Central memory CD8-positive, alpha-beta T cell (primary cell): ENCODE results near the gene FGR.

ENCODE experiments used
- ATAC-seq: fragments of 150-1000 bp; cut with Tn5 transposase; replicated peaks from 2 replicates; pipeline ENCODE4 v1.10.0; 2022; ENCODE audit warnings: mild to moderate bottlenecking, moderate FRiP score, moderate number of reproducible peaks; ENCODE audit not compliant: poor library complexity, severe bottlenecking; ENCODE audit errors: extremely low read depth
- DNase-seq, 2 donors: peaks; one replicate each; pipeline ENCODE4 v3.0.0; 2021; ENCODE audit warnings: low spot score in 2 of 2
- H3K27ac Mint-ChIP-seq: one replicate; pipeline ENCODE4 v1.8.0; 2022; ENCODE audit warnings: low read depth, mild to moderate bottlenecking, moderate library complexity, mixed read lengths
- H3K27me3 Mint-ChIP-seq: one replicate; pipeline ENCODE4 v1.8.0; 2022; ENCODE audit warnings: mixed read lengths
- H3K36me3 Mint-ChIP-seq: one replicate; pipeline ENCODE4 v1.8.0; 2022; ENCODE audit warnings: mild to moderate bottlenecking, moderate library complexity, mixed read lengths; ENCODE audit not compliant: insufficient read depth
- H3K4me1 Mint-ChIP-seq: one replicate; pipeline ENCODE4 v1.8.0; 2022; ENCODE audit warnings: mixed read lengths
- H3K4me3 Mint-ChIP-seq: one replicate; pipeline ENCODE4 v1.8.0; 2022; ENCODE audit warnings: mild to moderate bottlenecking, moderate library complexity, mixed read lengths
- H3K9me3 Mint-ChIP-seq: one replicate; pipeline ENCODE4 v1.8.0; 2022; ENCODE audit warnings: mixed read lengths

The FGR gene

DNA sequence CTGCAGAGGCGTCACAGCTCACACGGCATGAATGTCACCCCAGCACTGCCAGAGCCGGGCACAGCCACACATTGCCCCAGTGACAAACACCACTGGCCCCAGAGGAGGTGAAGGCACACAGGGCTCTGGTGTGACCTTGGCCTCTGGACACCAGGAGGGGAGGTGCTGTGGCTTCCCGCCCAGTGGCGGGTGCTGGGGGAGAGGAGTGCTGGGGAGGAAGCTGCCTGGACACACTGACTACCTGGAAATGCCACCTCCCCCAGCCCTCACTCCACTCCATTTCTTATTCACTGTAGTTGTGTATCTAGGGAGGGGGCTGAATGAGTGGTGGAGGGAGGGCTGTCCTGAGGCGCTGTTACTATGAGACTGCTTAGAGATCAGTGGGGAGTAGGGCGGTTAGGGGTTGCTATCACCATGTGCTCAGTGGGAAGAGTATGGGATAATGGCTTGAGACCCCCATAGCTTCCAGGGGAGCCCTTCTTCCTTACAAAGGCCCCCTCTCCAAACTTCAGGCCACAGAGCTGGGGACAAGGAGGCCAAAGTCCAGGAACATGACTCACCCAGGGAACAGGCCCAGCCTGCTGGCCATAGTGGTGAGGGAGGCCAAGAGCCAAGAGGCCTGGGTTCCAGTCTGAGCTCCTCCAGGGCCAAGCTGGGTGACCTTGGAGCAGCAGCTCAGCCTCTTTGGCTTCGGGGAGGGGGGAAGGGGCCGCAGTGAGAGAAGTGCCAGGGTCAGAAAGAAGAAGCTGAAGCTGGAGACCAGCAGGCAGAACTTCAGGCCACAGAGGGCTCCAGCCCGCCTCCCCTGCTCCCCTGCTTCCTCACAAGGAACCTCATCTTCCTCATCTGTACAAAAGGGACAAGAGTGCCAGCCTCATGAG lies 71.2 kb downstream of the FGR start:
- H3K36me3 Mint-ChIP-seq, result peaks cover 2% of the 10 kb centered on the region
- no peaks in the 10 kb centered on the region for H3K9me3 Mint-ChIP-seq
- peaks cover 51% of the 10 kb centered on the region for H3K4me1 Mint-ChIP-seq
- ATAC-seq (no peak), DNase-seq (no peak)
- H3K27me3 Mint-ChIP-seq, result no peaks in the 10 kb centered on the region
- H3K4me3 Mint-ChIP-seq, result no peak overlapping the region
- no peak overlapping the region for H3K27ac Mint-ChIP-seq

DNA sequence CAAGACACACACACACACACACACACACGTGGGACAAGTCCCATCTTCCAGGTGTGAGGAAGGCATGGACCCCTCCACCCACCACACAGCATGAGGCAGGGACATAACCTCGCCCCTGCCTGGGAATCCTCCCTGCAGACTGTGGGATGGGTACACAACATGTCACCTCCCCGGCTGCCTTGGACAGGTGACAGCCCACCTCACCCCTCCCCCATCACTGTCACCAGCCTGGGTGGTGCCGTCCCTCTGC lies 71.7 kb downstream of the FGR start:
- H3K9me3 Mint-ChIP-seq, result no peaks in the 10 kb centered on the region
- no peak for ATAC-seq
- H3K36me3 Mint-ChIP-seq, result peaks cover 2% of the 10 kb centered on the region
- H3K27ac Mint-ChIP-seq, result no peak overlapping the region
- no peak for DNase-seq
- H3K27me3 Mint-ChIP-seq, result no peaks in the 10 kb centered on the region
- peaks cover 49% of the 10 kb centered on the region for H3K4me1 Mint-ChIP-seq
- H3K4me3 Mint-ChIP-seq, result no peak overlapping the region

DNA sequence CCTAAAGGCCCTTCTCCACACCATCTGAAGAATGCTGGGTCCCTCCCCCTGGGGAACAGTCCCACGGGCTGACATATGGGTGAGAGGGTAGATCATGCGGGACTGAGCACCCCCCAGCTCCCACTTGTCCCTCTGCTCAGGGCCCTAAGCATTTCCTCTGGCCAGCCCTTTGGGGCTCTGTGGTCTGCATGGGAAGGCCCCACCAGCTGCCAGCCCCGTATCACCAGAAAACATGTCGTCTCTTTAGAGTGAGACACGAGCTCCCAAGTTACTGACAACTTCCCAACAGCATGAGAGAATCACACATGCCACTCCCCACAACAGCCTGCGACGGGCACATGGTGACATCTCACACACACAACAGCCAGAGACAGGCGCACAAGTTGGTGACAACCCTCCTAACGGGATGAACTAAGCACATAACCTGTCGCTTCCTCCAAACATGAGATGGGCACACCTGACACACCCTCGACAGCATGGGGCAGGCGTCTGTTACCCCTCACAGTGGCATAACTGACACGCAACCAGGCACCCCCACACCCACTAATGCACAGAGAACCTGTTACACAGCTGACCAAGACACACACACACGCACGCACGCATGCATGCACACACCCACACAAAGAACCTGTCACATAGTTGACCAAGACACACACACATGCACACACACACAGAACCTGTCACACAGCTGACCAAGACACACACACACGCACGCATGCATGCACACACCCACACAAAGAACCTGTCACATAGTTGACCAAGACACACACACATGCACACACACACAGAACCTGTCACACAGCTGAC lies 72.2 kb downstream of the FGR start:
- H3K27ac Mint-ChIP-seq, result no peak overlapping the region
- no peak for ATAC-seq
- DNase-seq, result no peak
- no peaks in the 10 kb centered on the region for H3K27me3 Mint-ChIP-seq
- H3K36me3 Mint-ChIP-seq, result no peaks in the 10 kb centered on the region
- no peak overlapping the region for H3K4me3 Mint-ChIP-seq
- peaks cover 45% of the 10 kb centered on the region for H3K4me1 Mint-ChIP-seq
- no peaks in the 10 kb centered on the region for H3K9me3 Mint-ChIP-seq
